HG03095 (cell line): Measurements from ENCODE around the gene OSBPL9.
"Not testable (repeated sequence)": the region's sequence is repeated elsewhere in the genome, so short reads cannot be mapped to it uniquely, and the experiment has no call there.

ENCODE experiments used
- ATAC-seq: cut with Tn5 transposase; IDR thresholded peaks from one replicate; pipeline ENCODE4 v1.9.1; 2021; ENCODE audit warnings: moderate library complexity; ENCODE audit not compliant: unreplicated experiment

The OSBPL9 gene

DNA sequence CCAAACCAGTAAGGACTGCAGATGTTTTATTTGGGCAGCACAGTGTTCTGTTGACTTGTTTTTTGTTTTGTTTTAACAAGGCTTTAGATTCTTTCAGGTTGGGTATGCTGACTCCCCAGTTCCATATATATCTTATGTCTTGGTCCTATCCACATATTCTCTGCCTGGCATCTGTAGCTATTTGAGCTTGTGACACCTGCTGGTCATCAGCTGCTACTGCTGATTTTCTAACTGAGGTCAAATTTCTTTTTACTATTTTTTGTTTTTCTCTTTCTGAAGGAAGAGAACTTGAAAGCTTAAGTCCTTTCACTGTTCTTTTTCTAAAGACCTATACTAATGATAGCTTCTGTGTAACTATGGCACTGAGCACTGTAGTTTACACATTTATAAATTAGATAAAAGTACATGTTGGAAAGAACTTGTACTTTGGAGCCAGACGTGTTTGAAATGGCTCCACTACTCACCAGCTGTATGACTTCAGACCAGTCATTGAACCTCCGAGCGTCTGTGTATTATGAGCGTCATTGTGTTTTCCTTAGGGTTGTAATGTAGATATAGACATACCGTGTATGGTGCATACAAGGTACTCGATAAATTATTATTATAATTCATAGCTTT is 152.2 kb downstream of the OSBPL9 start:
- ATAC-seq = no peak

DNA sequence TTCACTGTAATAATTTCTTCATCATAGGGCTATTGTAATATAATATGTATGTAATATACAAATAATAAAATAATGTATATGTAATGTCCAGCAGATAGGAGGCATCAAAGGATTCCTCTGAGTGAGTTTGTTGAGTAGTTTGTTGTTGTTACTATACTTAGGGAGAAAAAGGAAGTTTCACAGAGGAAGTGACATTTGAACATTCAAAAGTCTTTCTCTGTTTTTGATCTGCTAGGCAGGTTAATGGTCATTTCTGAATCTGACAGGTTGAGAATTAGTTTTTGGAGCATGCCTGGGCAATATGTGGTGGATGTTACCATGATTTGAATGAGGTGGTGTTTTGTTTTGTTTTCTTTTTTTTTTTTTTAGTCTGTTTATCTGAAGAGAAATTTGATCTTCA is 159.5 kb downstream of the OSBPL9 start:
- ATAC-seq = no peak

DNA sequence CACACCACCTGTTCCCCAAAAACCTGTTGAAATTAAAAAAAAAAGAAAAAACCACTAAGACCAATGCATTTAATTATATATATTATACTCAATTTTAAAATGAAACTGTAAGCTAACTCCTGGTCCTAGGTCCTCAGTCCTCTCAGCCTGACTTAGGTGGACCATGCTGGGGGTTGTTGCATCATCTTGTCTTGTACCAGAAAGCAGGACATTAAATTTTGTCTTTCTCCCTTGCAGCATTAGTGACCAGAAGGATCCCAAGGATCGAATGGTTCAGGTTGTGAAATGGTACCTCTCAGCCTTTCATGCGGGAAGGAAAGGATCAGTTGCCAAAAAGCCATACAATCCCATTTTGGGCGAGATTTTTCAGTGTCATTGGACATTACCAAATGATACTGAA is 164.0 kb downstream of the OSBPL9 start:
- no peak for ATAC-seq

DNA sequence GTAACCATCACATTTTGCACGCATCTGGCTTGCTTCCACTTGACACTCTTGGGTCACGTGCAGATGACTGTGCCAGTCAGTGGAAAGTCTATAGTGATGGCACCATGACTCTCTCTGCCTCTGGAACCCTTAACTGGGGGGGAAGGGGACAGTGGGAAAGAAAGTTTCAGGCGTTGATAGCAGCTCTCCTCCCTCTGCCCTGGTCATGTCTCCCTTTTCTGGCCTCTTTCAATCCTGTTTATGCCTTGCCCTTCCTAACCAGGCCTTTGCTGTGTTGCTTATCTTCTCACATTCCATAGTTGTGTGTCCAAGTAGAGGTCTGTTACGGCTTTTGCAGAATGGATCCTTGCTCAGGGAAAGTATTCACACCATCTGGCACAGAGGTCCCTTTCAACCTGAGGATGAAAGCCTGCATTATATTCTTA is 168.1 kb downstream of the OSBPL9 start:
- no peak for ATAC-seq

DNA sequence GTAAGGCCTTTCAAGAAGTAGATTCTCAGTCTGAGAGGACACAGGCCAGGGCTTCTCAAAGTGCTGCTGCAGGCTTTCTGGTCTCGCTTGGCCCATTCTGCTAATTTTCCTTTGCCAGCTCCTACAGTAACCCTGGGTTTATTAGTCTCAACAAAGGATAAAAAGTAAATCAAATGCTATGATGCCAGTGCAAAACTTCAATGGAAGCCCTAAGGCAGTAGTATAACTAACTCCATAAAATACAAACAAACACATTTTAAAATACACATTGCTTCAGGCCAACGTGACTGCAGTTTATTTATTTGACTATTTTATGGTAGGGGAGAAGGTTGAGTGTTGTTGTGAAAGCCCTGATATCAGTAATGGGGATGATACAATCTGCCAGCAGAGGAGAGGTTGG is 172.0 kb downstream of the OSBPL9 start:
- no peak for ATAC-seq

DNA sequence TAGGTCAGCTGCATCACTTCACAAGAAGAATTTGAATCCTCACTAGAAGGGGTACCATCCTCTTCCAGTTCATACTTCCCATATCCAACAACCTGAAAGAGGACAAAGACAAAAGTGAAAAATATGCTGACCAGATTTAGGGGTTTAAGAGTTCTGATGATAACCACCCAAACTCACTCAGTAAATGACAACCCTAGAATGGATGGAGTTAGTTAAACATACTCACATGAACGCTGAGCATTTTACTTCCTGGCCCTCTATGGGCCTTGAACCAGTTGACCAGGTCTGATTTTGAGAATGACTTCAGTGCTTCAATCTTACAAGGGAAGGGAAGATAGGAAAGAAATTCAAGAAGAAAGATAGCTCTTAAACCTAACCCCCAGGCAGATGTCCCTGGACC is 172.4 kb downstream of the OSBPL9 start:
- ATAC-seq = no peak

DNA sequence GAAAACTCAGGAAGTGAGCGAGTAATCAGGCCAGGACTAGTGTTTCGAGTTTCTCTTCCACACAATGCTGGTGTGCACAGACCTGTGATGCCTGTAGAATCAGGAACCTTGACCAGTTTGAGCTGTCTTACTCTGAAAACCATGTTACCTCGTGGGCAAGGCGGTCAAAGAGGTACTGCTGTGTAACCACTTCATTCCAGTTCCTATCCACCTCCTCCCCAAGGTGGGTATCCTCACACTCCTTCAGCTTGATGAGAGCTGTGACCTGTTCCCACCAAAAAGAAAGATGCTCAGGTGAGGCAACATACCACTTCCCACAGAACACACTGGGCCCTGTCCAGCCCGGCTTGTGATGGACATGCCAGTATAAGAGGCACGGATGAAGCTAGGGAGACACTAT is 173.5 kb downstream of the OSBPL9 start:
- ATAC-seq = no peak

DNA sequence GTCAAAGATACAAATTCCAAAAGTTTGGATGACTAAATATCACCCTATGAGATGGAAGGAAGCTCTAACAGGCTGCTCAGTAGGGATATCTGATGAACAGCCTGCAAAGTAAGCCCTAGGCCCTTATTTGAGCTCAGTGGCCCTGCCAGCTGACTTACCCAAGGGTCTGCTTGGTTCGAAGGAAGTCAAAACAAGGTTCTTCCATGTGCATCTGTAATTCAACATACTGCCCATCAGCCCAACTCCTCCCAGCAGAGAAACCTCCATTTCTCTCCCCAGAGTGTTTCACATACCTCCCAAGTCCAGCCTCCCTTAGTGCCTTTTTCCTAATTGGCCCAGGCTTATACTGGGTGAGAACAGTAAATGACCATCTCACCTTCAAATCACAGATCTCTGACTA is 175.0 kb downstream of the OSBPL9 start:
- no peak for ATAC-seq

DNA sequence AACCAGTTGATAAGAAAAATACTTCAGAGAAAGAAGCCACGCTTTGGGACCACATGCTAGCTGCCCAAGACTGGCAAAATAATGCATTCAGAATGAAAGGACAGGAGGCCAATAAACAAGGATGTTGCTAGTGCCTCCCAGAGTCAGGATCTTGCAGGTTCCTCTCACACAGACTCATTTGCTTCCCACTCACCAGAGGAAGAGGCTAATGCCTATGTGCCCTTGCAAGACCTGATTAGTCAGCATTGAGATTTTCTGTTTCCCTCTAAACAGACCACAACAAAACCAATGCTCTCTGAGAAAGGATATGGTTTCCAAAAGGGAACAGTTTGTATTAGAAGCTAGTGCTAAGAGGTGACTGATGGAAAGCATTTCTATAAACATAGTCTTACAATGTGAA is 176.0 kb downstream of the OSBPL9 start:
- ATAC-seq = no peak

DNA sequence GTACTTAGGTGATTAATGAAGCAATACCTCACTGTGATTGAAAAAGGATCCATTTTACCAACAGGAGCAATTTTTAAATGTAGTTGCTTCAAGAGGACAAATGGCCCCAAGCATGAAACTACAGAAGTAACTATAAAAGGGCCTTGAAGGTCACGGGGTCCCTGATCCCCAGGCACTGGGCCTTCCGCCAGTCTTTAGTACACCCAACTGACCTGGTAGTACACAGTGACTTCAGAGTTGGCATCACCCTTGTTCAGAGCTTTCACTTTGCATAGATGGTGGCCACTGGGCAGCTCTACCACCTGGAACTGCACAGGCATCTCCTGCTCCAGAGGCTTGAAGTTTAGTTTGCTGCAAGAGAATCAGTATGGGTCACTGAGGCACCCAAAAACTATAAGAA is 177.4 kb downstream of the OSBPL9 start:
- no peak for ATAC-seq

DNA sequence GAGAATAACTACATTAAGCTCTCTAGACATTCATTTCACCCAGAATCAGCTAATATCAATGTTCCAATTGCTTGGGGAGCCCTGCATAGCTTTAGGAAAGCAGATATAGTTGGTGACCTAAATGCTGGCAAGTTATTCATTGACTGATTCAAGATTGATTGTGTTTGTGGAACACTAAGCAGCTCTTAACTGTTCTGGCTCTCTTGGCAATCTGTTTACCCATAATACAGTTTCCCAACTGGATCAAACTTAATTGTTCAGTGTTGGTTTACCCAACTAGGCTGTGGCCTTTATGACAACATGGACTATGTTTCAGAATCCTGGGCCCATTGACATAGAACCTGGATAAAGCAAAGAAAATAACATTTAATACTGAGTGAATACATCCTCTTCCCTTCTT is 178.0 kb downstream of the OSBPL9 start:
- no peak for ATAC-seq

DNA sequence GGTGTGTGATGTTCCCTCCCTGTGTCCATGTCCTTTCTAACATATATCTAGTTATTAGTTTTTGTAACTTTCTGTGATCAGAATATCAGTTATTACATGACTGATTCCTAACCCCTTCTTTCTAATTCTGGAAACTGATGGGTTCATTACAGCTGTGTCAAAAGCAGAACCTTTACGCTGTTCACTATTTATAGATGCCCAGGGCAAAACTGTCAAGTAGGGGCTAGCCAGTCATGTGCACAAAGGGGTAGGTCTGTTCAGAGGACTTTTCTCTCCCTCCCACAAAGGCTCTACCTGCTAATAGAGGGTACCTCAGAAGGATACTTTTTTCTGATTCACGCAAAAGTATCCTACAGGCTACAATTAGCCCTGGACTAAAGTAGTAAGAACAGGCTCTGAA is 182.5 kb downstream of the OSBPL9 start:
- no peak for ATAC-seq

DNA sequence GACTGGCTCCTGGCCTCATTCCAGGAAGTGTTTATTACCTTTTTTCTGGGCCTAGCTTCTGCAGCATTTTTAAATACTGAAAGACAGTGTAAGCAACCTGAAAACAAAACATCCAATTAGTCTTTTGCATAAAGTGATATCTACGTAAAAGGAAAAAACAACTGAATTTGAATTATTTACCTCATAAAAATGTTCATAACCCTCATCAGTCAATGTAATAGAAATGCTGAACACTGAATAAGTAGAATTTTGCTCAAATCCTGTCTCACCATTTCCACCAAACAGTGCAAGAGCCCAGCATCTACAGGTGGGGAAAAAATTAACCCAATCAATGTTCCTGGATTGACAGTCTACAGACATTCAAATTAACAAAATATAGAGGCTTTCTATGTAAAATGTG is 197.6 kb downstream of the OSBPL9 start:
- no peak for ATAC-seq

DNA sequence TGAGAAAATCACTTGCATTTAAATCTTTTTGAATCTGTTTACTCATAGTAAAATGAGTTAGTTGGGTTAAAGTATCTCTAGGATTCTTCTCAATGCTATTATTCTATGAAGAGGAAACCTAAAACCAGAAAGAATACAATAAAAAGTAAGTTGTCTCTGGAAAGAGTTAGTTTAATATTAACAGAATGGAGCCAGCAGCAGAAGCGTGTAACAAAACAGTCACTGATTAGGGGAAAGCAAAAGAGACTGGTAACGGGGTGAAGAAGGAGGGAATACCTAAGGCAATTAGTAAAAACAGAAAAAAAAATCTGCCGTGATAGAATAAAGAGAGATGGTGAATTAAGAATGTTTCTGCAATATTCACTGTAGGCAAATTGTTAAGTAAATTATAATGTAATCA is 201.6 kb downstream of the OSBPL9 start:
- ATAC-seq = no peak

DNA sequence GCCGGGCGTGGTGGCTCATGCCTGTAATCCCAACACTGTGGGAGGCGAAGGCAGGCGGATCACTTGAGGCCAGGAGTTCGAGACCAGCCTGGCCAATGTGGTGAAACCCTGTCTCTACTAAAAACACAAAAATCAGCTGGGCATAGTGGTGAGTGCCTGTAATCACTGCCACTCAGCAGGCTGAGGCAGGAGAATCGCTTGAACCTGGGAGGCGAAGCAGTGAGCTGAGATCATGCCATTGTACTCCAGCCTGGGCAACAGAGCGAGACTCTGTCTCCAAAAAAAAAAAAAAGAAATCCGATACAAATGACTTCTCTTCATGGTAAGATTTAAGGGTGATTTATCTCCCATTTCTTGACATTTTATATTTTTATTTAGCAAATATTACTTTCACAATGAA is 202.1 kb downstream of the OSBPL9 start:
- ATAC-seq = not testable (repeated sequence)

DNA sequence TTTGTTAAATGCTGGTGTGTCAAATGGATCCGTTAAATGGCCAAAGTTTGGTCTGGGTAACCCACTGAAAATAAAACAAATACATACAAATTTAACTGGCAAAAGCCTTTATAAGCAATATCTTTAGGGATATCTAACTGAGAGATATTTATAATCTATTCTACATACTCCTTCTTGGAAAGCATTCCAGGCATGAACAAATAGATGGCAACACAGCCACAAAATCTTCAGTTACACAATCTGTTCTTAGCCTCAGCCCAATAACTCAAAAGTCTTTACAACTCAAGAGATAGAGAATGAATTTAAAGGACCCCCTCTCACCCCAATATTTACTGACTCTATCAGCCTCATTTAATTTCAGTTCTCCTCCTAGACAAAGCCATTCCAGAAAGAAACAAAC is 202.9 kb downstream of the OSBPL9 start:
- ATAC-seq = no peak

DNA sequence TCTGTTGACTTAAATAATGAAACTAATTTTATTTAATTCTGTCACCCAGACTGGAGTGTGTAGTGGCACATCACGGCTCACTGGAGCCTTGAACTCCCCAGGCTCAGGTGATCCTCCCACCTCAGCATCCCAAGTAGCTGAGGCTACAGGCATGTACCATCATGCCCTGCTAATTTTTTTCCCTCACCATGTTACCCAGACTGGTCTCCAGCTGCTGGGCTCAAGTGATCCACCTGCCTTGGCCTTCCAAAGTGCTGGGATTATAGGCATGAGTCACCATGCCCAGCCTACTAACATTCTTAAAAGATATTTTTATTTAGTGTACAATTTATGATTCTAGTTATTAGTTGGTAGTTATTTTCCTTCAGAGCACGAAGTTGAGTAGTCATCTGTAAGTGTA is 212.2 kb downstream of the OSBPL9 start:
- no peak for ATAC-seq

DNA sequence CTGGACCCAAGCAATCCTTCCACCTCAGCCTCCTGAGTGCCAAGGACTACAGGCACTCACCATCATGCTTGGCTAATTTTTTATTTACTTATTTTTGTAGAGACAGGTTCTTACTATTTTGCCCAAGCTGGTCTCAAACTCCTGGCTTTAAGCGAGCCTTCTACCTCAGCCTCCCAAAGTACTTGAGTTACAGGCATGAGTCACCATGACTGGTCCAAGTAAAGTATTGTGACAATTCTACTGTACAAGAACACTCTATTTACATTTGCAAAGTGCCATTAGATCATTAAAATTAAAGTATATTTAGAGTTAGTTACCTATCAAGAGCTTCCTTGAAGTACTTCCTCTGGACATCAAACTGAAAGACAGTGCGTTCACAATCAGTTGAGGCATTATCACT is 216.8 kb downstream of the OSBPL9 start:
- ATAC-seq = no peak

DNA sequence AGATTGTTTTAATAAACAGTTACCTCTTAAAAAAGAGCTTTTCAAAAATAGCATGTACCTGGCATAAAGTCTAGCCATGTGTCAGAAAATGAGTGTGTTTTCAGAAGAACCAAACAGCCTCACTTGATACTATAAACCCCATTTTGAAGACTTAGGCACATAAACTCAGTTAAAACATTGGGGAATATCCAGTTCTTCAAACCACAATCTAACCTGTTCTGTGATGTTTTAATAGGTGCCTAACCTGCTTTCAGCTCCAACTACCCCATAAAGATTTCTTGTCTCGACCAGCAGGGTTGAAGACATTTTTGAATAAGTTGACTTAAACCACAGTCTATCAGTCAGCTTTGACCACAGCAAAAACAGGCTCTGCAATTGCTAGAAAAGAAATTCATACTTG is 220.4 kb downstream of the OSBPL9 start:
- ATAC-seq = no peak
